ENCODE data around the gene MRM3.
"Not testable (repeated sequence)": the region's sequence is repeated elsewhere in the genome, so short reads cannot be mapped to it uniquely, and the experiment has no call there.

Gene MRM3

DNA sequence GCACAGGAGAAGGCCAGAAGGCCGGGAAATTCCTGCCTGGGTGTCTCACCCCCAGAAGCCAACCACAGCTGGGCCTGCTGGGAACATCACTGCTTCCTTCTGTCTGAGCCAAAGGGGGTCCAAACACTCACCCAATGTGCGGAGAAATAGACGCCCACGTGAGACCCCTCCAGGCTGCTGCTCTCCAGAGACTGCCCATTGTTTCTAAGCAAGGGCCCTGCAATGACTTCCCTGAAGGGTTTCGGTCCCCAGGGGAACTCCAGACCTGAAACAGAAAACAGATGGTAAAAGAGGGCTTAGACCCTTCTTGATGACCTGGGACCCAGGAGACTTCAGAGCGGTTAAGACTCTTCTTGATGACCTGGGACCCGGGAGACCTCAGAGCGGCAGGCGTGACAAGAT, 41.3 kb downstream of the MRM3 start:
- Mint-ChIP-seq H3K27me3 (ENCODE audit: low read depth, poor library complexity) (no peaks in the 10 kb centered on the region), H3K27ac (peak overlapping the region; percentile 46), H3K4me3 (no peak overlapping the region), H3K4me1 (peaks cover 13% of the 10 kb centered on the region), H3K9me3 (no peaks in the 10 kb centered on the region), H3K36me3 (ENCODE audit: low read depth) (peaks cover 47% of the 10 kb centered on the region)
- no peak for DNase-seq
- TF ChIP-seq, protein P1, sequence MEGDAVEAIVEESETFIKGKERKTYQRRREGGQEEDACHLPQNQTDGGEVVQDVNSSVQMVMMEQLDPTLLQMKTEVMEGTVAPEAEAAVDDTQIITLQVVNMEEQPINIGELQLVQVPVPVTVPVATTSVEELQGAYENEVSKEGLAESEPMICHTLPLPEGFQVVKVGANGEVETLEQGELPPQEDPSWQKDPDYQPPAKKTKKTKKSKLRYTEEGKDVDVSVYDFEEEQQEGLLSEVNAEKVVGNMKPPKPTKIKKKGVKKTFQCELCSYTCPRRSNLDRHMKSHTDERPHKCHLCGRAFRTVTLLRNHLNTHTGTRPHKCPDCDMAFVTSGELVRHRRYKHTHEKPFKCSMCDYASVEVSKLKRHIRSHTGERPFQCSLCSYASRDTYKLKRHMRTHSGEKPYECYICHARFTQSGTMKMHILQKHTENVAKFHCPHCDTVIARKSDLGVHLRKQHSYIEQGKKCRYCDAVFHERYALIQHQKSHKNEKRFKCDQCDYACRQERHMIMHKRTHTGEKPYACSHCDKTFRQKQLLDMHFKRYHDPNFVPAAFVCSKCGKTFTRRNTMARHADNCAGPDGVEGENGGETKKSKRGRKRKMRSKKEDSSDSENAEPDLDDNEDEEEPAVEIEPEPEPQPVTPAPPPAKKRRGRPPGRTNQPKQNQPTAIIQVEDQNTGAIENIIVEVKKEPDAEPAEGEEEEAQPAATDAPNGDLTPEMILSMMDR (IDR thresholded peaks at IDR 0.05): no peak

DNA sequence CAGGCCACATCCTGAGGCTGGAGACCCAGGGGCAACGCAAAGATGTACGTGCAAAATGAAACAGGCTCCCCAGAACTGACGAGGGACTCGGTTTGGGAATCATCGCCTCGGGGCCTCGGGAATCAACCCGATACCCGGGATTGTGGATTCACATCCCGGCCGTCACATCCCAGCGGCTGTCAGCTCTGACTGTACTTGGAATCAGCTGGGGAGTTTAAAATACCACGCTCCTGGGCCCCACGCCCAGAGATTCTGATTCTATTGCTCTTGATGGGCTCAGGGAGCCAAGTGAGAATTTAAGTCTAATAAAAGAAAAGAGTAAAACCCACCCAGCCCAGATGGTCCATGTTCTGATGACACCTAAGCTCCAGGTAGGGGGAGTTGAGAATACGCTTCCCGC, 42.2 kb downstream of the MRM3 start:
- Mint-ChIP-seq H3K36me3 (ENCODE audit: low read depth) (peaks cover 43% of the 10 kb centered on the region), H3K27ac (peak overlapping the region; percentile 73), H3K9me3 (no peaks in the 10 kb centered on the region), H3K4me1 (peaks cover 13% of the 10 kb centered on the region), H3K4me3 (no peak overlapping the region), H3K27me3 (ENCODE audit: low read depth, poor library complexity) (no peaks in the 10 kb centered on the region)
- TF ChIP-seq, protein P1 (IDR thresholded peaks at IDR 0.05): no peak
- DNase-seq: no peak

DNA sequence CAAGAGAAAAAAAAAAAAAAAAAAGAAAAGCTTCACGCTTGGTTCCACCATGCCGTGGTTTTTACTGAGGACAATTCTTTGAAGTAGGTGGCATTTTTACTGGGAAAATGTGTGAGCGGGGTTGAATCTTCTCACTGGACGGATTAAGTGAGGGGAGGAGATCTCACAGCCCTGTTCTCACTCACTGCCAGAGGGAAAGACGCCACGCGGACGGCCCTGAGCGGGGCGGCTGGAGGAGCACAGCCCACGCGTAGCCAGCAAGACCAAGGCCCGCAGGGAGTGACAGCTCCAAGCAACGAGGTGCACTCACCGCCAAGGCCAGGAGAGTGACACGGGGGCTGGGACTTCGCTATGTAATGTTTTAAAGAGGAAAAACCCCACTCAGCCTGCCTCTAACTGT, 43.1 kb downstream of the MRM3 start:
- peaks cover 8% of the 10 kb centered on the region for H3K9me3 Mint-ChIP-seq
- peak overlapping the region; percentile 73 for H3K27ac Mint-ChIP-seq
- TF ChIP-seq, protein P1 (IDR thresholded peaks at IDR 0.05): no peak
- no peak overlapping the region for H3K4me3 Mint-ChIP-seq
- H3K4me1 Mint-ChIP-seq: peaks cover 16% of the 10 kb centered on the region
- no peaks in the 10 kb centered on the region for H3K27me3 Mint-ChIP-seq (ENCODE audit: low read depth, poor library complexity)
- peaks cover 44% of the 10 kb centered on the region for H3K36me3 Mint-ChIP-seq (ENCODE audit: low read depth)
- DNase-seq: no peak

- TF ChIP-seq, protein P1 (IDR thresholded peaks at IDR 0.05): no peak
- no peak for DNase-seq
- peaks cover 23% of the 10 kb centered on the region for H3K9me3 Mint-ChIP-seq
- H3K4me1 Mint-ChIP-seq: peaks cover 19% of the 10 kb centered on the region
- peaks cover 56% of the 10 kb centered on the region for H3K36me3 Mint-ChIP-seq (ENCODE audit: low read depth)
- H3K27ac Mint-ChIP-seq: peak overlapping the region; percentile 61
- H3K27me3 Mint-ChIP-seq (ENCODE audit: low read depth, poor library complexity): no peaks in the 10 kb centered on the region
- no peak overlapping the region for H3K4me3 Mint-ChIP-seq
Measured at GRCh38 chr17:826778-827177, 44.6 kb downstream of the MRM3 start.

DNA sequence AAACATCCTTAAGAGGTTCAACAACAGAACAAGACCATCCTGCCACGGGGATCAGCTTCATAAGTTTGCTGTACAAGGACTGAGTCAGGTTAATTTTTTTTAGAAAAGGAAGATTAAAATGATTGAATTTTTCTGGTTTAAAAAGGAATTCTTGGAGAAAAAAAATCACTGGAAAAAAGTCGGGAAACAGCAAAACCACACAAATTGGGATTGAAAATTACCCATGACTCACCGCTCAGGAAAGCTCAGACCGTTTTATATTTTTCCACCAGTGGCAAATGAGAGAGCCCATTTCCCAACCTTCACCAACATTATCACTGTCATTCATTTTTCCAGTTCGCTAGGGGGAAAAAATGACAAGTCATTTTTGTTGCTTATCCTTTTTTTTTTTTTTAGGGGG, 46.6 kb downstream of the MRM3 start:
- Mint-ChIP-seq H3K4me3 (no peak overlapping the region), H3K27me3 (ENCODE audit: low read depth, poor library complexity) (no peaks in the 10 kb centered on the region), H3K36me3 (ENCODE audit: low read depth) (peaks cover 58% of the 10 kb centered on the region), H3K27ac (no peak overlapping the region), H3K9me3 (peaks cover 43% of the 10 kb centered on the region), H3K4me1 (peaks cover 19% of the 10 kb centered on the region)
- TF ChIP-seq, protein P1 (IDR thresholded peaks at IDR 0.05): no peak
- DNase-seq: no peak

DNA sequence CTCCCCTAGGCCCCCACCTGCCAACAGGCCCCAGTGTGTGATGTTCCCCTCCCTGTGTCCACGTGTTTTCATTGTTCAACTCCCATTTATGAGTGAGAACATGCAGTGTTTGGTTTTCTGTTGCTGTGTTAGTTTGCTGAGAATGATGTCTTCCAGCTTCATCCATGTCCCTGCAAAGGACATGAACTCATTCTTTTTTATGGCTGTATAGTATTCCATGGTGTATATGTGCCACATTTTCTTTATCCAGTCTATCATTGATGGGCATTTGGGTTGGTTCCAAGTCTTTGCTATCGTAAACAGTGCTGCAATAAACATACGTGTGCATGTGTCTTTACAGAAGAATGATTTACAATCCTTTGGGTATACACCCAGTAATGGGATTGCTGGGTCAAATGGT, 47.5 kb downstream of the MRM3 start:
- not testable (repeated sequence) for H3K4me3 Mint-ChIP-seq; DNase-seq; H3K27me3 Mint-ChIP-seq (ENCODE audit: low read depth, poor library complexity)
- peak overlapping the region; percentile 29 for H3K27ac Mint-ChIP-seq
- peaks cover 19% of the 10 kb centered on the region for H3K4me1 Mint-ChIP-seq
- peaks cover 57% of the 10 kb centered on the region for H3K36me3 Mint-ChIP-seq (ENCODE audit: low read depth)
- H3K9me3 Mint-ChIP-seq: peaks cover 51% of the 10 kb centered on the region

Data from nephron progenitor cell (in vitro differentiated cells).